ENCODE results near the gene MBP.

The MBP gene

DNA sequence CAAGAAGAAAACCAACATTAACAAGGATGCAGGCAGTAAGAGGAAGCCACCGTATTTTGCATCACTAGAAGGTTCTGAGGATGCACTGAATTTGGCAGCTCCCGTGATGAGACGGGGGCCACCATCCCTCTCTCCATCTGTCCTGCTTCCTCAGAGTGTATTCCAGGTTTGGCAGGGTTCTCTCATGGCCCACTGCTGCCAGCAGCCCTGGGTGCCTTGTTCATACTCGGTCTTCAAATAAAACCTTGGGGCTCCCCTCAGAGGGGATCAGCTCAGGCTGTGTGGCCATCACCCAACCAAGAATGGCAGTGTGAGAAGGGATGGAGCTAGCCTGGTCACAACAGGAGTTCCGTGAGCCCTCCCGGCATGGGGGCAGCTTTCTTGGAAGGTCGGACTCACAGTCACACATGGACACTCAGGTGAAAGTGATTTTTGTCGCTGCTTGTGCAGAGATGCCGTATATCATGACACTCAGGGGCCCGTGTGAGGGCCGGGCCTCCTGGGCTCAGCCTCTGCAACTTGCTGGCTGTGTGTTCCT lies 12.8 kb upstream of the MBP start:
- no peak for ATAC-seq (replicated peaks)
- H3K36me3 Mint-ChIP-seq (ENCODE audit: insufficient read depth): no peaks in the 10 kb centered on the region

DNA sequence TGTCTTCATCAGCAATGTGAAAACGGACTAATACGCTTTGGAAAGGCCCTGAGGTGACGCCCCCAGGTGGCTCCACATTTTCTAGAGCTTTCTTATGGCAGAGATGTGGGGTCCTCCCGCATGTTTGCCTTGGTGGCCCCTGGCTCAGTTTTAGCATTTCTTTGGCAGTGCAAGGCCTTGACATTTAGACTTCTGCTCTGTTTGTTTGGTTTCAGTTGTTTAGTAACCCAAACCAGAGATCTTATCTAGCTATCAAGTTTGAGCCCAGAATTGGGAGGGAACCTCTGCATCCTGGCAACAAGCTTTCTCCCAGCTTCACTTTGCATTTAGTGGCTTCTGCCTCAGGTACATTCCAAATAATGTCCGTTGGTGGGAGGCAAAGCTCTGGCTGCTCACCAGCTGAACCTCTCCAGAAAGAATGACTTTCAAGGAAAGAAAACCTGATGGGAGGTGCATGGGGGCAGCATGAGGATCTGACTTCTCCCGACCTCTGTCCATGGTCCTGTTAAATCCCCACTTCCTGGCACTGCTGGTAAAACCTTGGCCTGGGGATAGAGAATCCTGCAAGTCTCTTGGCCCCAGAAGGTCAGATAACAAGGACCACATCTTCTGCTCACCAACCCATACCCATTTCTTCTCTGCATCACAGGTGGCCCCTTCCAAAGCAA lies 12.0 kb upstream of the MBP start:
- H3K36me3 Mint-ChIP-seq (ENCODE audit: insufficient read depth): no peaks in the 10 kb centered on the region
- ATAC-seq (replicated peaks) (peak; percentile 28), DNase-seq (no peak)
- H3K9me3 Mint-ChIP-seq: peaks cover 0 to 11% of the 10 kb centered on the region in 2 donors
- H3K4me1 Mint-ChIP-seq (ENCODE audit: low read depth in 2 of 2): peaks cover 36 to 63% of the 10 kb centered on the region in 2 donors
- no peaks in the 10 kb centered on the region for H3K27me3 Mint-ChIP-seq
- H3K4me3 Mint-ChIP-seq: no peak overlapping the region
- peak overlapping the region; percentile 41 to 49 for H3K27ac Mint-ChIP-seq

More for the DNA sequence above, 12.8 kb upstream of the MBP start:
- no peak for DNase-seq
- H3K27me3 Mint-ChIP-seq: no peaks in the 10 kb centered on the region
- H3K27ac Mint-ChIP-seq: peak overlapping the region in 1 of 2 donors; percentile 41
- no peak overlapping the region for H3K4me3 Mint-ChIP-seq
- peaks cover 0 to 11% of the 10 kb centered on the region in 2 donors for H3K9me3 Mint-ChIP-seq
- H3K4me1 Mint-ChIP-seq (ENCODE audit: low read depth in 2 of 2): peaks cover 28 to 55% of the 10 kb centered on the region in 2 donors

DNA sequence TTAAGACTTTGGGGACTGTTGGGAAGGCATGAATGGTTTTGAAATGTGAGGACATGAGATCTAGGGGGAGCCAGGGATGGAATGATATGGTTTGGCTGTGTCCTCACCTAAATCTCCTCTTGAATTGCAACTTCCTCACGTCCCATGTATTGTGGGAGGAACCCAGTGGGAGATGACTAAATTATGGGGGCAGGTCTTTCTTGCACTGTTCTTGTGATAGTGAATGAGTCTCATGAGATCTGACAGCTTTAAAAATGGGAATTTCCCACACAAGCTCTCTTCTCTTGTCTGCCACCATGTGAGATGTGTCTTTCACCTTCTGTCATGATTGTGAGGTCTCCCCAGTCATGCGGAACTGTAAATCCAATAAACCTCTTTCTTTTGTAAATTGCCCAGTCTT lies 11.5 kb upstream of the MBP start:
- DNase-seq (no peak), ATAC-seq (replicated peaks) (no peak)
- no peaks in the 10 kb centered on the region for H3K27me3 Mint-ChIP-seq
- H3K4me1 Mint-ChIP-seq (ENCODE audit: low read depth in 2 of 2): peaks cover 36 to 65% of the 10 kb centered on the region in 2 donors
- peaks cover 0 to 11% of the 10 kb centered on the region in 2 donors for H3K9me3 Mint-ChIP-seq
- H3K36me3 Mint-ChIP-seq (ENCODE audit: insufficient read depth): no peaks in the 10 kb centered on the region
- H3K4me3 Mint-ChIP-seq: no peak overlapping the region
- H3K27ac Mint-ChIP-seq: peak overlapping the region in 1 of 2 donors; percentile 49

DNA sequence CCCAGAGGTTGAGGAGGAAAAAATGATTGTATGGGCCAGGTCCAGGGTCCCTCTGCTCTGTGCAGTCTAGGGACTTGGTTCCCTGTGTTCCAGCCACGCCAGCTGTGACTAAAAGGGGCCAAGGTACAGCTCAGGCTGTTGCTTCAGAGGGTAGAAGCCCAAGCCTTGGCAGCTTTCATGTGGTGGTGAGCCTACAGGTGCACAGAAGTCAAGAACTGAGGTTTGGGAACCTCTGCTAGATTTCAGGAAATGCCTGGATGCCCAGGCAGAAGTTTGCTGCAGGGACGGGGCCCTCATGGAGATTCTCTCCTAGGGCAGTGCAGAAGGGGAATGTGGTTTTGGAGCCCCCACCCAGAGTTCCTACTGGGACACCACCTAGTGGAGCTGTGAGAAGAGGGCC lies 10.6 kb upstream of the MBP start:
- no peak overlapping the region for H3K27ac Mint-ChIP-seq
- no peak for ATAC-seq (replicated peaks)
- no peak overlapping the region for H3K4me3 Mint-ChIP-seq
- peaks cover 36 to 65% of the 10 kb centered on the region in 2 donors for H3K4me1 Mint-ChIP-seq (ENCODE audit: low read depth in 2 of 2)
- peaks cover 0 to 11% of the 10 kb centered on the region in 2 donors for H3K9me3 Mint-ChIP-seq
- no peaks in the 10 kb centered on the region for H3K27me3 Mint-ChIP-seq
- DNase-seq: no peak
- H3K36me3 Mint-ChIP-seq (ENCODE audit: insufficient read depth): no peaks in the 10 kb centered on the region

DNA sequence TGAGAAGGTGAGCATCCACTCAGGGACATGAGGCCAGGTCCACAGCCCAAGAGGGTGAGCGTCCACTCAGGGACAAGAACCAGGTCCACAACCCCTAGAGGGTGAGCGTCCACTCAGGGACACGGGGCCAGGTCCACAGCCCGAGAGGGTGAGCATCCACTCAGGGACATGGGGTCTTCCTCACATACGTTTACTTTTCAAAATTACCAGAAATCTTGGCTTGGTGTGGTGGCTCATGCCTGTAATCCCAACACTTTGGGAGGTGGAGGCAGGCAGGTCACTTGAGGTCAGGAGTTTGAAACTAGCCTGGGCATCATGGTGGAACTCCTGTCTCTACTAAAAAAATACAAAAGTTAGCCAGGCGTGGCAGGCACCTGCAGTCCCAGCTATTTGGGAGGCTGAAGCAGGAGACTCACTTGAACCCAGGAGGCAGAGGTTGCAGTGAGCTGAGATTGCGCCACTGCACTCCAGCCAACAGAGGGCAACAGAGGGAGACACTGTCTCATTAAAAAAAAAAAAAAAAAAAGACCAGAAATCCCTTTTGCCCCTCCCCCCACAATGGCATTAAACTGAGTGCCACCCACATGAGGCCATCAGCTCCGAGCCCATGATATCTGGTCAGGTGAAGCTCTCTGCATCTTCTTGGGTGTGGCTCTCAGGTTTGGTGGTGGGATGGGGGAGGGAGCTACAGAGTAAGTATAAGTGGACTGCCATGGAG lies 9.0 kb upstream of the MBP start:
- Mint-ChIP-seq H3K27ac (no peak overlapping the region), H3K4me1 (ENCODE audit: low read depth in 2 of 2) (peaks cover 30 to 61% of the 10 kb centered on the region in 2 donors), H3K9me3 (peaks cover 0 to 11% of the 10 kb centered on the region in 2 donors), H3K4me3 (peak overlapping the region in 1 of 2 donors; percentile 17), H3K27me3 (no peaks in the 10 kb centered on the region), H3K36me3 (ENCODE audit: insufficient read depth) (no peaks in the 10 kb centered on the region)
- no peak for DNase-seq
- no peak for ATAC-seq (replicated peaks)

DNA sequence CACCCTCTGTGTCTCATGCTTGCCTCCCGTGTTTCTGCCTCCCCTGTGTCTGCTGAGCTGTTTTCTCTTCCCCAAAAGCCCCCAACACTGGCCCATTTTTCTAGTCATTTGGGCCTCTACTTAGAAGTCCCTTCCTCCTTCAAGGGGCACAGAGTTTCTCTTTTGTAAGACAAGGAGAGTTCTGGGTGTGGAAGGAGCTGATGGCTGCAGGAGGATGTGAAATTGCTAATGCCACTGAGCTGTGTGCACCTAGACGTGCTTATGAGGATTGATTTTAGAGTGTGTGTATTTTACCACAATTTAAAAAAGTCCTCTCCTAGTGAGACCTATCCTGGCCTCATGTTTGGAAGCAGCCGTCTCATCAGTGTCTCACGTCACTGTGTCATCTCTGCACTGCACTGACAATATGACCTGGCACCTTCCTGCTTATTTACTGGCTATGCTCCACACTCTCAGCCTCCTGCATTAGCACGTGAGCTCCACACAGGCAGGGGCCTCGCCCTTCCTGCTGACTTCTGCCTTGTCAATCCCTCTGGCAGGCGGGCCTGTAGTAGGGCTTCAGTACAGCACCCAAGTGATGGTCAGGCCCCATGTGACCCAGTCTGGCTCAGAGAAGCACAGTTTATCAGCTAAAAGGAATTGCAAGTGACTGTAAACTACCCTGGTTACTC lies 8.0 kb upstream of the MBP start:
- peaks cover 0 to 11% of the 10 kb centered on the region in 2 donors for H3K9me3 Mint-ChIP-seq
- peak overlapping the region in 1 of 2 donors; percentile 33 for H3K4me3 Mint-ChIP-seq
- H3K4me1 Mint-ChIP-seq (ENCODE audit: low read depth in 2 of 2): peaks cover 30 to 53% of the 10 kb centered on the region in 2 donors
- DNase-seq (no peak), ATAC-seq (replicated peaks) (peak; percentile 80)
- no peaks in the 10 kb centered on the region for H3K36me3 Mint-ChIP-seq (ENCODE audit: insufficient read depth)
- H3K27me3 Mint-ChIP-seq: no peaks in the 10 kb centered on the region
- H3K27ac Mint-ChIP-seq: peak overlapping the region; percentile 70 to 85

DNA sequence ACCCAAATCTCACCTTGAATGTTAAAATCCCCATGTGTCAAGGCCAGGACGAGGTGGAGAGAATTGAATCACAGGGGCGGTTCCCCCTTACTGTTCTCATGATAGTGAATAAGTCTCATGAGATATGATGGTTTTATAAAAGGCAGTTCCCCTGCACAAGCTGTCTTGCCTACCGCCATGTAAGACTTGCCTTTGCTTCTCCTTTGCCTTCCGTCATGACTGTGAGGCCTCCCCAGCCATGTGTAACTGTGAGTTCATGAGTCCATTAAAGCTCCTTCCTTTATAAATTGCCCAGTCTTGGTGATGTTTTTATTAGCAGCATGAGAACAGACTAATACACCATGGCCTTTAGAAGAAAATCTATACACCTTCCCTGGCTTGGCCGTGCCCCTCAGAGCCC lies 7.4 kb upstream of the MBP start:
- no peaks in the 10 kb centered on the region for H3K36me3 Mint-ChIP-seq (ENCODE audit: insufficient read depth)
- H3K27me3 Mint-ChIP-seq: no peaks in the 10 kb centered on the region
- peaks cover 0 to 11% of the 10 kb centered on the region in 2 donors for H3K9me3 Mint-ChIP-seq
- H3K4me3 Mint-ChIP-seq: no peak overlapping the region
- H3K27ac Mint-ChIP-seq: peak overlapping the region; percentile 70 to 85
- DNase-seq: no peak
- peaks cover 30 to 52% of the 10 kb centered on the region in 2 donors for H3K4me1 Mint-ChIP-seq (ENCODE audit: low read depth in 2 of 2)
- no peak for ATAC-seq (replicated peaks)

DNA sequence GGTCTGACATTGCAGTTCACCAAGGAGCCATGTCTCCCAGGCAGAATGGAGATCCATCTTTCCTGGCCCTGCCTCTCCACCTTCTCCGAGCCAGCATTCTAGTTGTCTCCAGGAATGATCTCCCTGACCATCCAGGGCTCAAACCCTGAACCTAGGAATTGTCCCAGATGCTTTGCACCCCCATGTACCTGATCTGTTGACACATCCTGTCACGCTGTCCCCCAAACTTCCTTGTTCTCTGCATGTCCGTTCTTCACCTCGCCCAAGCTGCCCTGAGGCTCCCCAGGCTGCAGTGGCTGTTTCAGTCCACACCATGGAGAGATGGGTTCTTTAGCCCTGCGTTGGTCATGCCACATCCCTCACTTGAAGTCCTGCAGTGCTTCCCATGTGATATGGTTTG lies 7.0 kb upstream of the MBP start:
- peaks cover 27 to 50% of the 10 kb centered on the region in 2 donors for H3K4me1 Mint-ChIP-seq (ENCODE audit: low read depth in 2 of 2)
- peaks cover 0 to 11% of the 10 kb centered on the region in 2 donors for H3K9me3 Mint-ChIP-seq
- no peak overlapping the region for H3K4me3 Mint-ChIP-seq
- H3K36me3 Mint-ChIP-seq (ENCODE audit: insufficient read depth): no peaks in the 10 kb centered on the region
- peak overlapping the region in 1 of 2 donors; percentile 85 for H3K27ac Mint-ChIP-seq
- H3K27me3 Mint-ChIP-seq: no peaks in the 10 kb centered on the region
- DNase-seq (no peak), ATAC-seq (replicated peaks) (no peak)

DNA sequence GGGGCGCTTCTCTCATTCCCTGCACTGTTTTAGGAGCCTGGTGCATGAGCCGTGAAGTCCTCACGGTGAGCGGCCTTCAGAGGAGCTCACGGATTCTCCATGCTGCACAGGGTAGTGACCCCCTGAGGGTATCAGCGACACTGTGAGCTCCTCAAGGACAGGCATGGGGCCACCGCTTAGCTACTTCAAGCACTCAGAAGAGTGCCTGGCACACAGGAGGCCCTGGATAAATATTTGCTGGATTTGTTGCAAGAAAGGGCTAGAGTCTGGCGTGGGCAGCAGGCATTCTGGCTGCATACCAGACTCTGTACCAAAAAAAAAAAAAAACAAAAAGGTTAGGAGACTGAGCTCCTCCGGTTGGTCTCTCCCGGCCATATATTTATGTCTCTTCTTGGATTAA lies 5.7 kb upstream of the MBP start:
- DNase-seq: no peak
- H3K27ac Mint-ChIP-seq: no peak overlapping the region
- peaks cover 0 to 6% of the 10 kb centered on the region in 2 donors for H3K9me3 Mint-ChIP-seq
- H3K4me3 Mint-ChIP-seq: no peak overlapping the region
- H3K27me3 Mint-ChIP-seq: no peaks in the 10 kb centered on the region
- ATAC-seq (replicated peaks): no peak
- H3K36me3 Mint-ChIP-seq (ENCODE audit: insufficient read depth): peaks cover 6% of the 10 kb centered on the region
- H3K4me1 Mint-ChIP-seq (ENCODE audit: low read depth in 2 of 2): peaks cover 29 to 54% of the 10 kb centered on the region in 2 donors

DNA sequence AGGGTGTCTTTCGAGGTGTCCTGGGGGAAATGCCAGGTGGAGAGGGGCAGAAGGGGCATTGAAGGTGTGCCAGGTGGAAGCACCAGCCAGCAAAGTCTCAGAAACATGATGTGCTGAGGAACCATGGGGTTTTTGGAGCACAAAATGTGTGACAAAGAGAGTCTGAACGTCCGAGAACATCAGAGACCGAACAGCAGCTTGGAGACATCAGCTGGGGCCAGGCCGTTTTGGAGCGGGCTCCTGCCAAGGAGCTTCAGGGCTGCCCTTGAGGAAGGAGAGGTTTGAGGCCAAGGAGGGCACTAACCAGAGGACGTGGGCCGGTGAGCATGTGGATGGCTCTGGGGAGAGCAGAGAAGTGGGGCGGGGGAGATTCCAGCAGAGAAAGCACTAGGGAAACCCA lies 5.3 kb upstream of the MBP start:
- H3K27me3 Mint-ChIP-seq: no peaks in the 10 kb centered on the region
- peaks cover 6% of the 10 kb centered on the region for H3K36me3 Mint-ChIP-seq (ENCODE audit: insufficient read depth)
- peaks cover 0 to 5% of the 10 kb centered on the region in 2 donors for H3K9me3 Mint-ChIP-seq
- no peak overlapping the region for H3K4me3 Mint-ChIP-seq
- no peak for DNase-seq
- no peak for ATAC-seq (replicated peaks)
- no peak overlapping the region for H3K27ac Mint-ChIP-seq
- H3K4me1 Mint-ChIP-seq (ENCODE audit: low read depth in 2 of 2): peaks cover 29 to 55% of the 10 kb centered on the region in 2 donors

DNA sequence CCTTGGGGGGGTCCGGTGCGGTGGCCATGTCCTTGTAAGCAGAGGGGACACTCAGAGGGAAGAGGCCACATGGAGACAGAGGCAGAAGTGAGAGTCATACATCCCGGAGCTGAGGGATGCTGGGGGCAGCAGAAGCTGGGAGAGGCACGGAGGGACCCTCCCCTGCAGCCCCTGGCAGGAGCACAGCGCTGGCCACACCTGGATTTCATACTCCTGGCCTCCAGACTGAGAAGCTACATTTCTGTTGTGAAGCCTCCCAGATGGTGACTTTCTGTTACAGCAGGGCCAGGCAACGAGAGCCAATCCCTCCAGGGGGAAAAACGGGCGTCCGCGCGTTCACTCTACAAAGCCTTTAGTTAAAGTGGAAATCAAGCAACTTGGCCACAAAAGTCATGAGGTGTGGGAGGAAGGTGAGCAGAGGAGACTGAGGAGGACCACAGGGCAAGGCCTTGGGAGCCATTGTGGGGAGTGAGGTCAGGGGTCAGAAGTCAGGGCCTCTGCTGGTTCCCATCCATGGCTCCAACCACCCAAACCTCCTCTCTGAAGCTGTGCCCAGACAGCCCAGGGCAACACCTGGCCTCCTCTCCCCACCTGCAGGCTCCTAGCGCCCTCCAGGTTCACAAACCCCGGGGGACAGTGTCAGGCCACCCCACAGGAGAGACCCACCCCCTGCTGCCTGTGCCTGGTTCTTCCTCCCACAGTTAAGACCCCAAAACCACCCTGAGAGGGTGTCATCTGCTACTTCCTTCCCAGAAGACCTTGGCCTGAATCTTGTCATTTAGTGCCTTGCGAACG lies 4.5 kb upstream of the MBP start:
- Mint-ChIP-seq H3K27ac (no peak overlapping the region), H3K36me3 (ENCODE audit: insufficient read depth) (peaks cover 6% of the 10 kb centered on the region), H3K27me3 (no peaks in the 10 kb centered on the region), H3K4me3 (no peak overlapping the region), H3K4me1 (ENCODE audit: low read depth in 2 of 2) (peaks cover 29 to 48% of the 10 kb centered on the region in 2 donors), H3K9me3 (no peaks in the 10 kb centered on the region)
- ATAC-seq (replicated peaks) (no peak), DNase-seq (no peak)

DNA sequence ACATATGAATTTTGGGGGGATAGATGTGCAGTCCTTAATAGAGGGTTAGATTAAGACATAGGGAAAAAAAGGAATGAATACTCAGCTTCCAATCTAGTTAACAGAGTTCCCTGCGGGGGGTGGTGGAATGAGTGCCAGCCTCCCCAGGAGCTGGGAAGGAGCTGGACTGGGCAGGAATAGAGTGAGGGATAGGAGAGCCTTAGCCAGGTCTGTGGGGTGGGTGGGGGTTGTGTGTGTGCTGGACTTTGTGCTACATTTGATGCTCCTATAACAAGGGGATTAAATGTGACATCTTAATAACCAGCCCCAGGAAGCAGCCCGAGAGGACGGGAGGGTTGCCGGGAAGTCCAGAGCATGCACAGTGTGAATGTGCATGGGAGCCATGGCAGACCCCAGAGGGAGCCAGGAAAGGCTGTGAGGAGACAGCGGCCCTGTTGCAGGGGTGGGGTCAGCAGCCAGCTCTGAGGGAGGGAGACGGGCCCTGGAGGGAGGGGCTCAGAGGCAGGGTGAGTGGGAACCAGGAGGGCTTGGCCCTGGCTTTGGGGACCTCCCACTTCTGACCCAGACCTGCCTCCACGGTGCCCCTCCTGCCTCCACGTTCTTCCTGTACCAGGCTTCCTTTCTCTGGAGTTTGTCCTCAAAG lies 3.6 kb upstream of the MBP start:
- Mint-ChIP-seq H3K27ac (no peak overlapping the region), H3K36me3 (ENCODE audit: insufficient read depth) (peaks cover 10% of the 10 kb centered on the region), H3K9me3 (no peaks in the 10 kb centered on the region), H3K4me1 (ENCODE audit: low read depth in 2 of 2) (peaks cover 26 to 44% of the 10 kb centered on the region in 2 donors), H3K4me3 (no peak overlapping the region), H3K27me3 (no peaks in the 10 kb centered on the region)
- DNase-seq (no peak), ATAC-seq (replicated peaks) (no peak)
